Limb (tissue), 2 donors: ENCODE results near the gene DENND2A.
"Not testable (repeated sequence)": the region's sequence is repeated elsewhere in the genome, so short reads cannot be mapped to it uniquely, and the experiment has no call there.

Experiments used
- DNase-seq, 2 donors: peaks; one replicate each; pipeline ENCODE4 v3.0.0-alpha.2; 2016; ENCODE audit errors: extremely low spot score in 2 of 2

DENND2A gene

GRCh38 chr7:140512317-140513000 lies 128.2 kb downstream of the DENND2A start:
- peak in 1 of 2 donors; percentile 41 for DNase-seq

DNA sequence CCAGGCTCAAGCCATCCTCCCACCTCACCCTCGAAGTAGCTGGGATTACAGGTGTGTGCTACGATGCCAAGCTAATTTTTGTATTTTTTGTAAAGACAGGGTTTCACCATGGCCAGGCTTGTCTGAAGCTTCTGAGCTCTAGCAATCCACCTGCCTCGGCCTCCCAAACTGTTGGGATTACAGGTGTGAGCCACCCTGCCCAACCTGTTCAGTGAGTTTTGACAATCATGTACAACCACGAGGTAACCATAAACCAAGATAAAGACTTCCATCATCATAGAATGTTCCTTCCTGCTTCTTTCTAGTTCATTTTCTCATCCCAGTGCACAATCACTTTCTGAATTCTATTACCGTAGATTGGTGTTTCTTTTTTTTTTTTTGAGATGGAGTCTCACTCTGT lies 130.8 kb downstream of the DENND2A start:
- no peak for DNase-seq

DNA sequence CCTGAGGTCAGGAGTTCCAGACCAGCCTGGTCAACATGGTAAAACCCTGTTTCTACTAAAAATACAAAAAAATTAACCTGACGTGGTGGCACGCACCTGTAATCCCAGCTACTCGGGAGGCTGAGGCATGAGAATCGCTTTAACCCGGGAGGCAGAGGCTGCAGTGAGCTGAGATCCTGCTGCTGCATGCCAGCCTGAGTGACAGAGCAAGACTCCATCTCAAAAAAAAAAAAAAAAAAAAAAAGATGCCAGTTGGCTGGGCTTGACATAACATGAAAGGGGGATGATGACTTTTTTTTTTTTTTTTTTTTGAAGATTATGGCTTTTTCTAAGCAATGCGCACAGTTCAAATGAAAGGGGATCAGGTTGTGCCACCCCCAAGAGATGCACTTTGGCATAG lies 133.1 kb downstream of the DENND2A start:
- DNase-seq = not testable (repeated sequence)

- peak; percentile 35 to 47 for DNase-seq
These were observed 133.7 kb downstream of the DENND2A start for GRCh38 chr7:140506788-140507464.

GRCh38 chr7:140501966-140502365 lies 138.6 kb downstream of the DENND2A start:
- no peak for DNase-seq

GRCh38 chr7:140497807-140498206 lies 142.8 kb downstream of the DENND2A start:
- not testable (repeated sequence) for DNase-seq

DNA sequence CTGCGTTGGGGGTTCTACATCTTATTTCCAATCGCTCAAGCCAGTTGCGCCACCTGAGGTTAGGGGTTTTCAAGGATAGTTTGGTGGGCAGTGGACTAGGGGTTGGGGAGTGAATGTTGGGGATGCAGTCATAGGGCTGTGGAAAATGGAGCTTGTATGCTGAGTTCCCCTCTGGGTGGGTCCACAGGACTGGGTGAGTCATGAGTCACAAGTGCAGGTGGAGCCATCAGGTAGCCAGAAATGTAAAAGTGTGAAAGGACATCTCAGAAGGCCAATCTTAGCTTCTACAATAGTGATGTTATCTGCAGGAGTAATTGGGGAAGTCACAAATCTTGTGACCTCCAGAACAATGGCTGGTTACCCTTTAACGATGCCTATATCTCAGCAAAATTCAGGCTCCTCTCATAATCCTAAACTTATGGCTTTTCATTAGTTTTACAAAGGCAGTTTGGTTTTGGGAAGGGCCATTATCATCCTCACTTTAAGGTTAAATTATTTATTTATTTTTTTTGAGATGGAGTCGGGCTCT lies 143.3 kb downstream of the DENND2A start:
- DNase-seq = no peak

DNA sequence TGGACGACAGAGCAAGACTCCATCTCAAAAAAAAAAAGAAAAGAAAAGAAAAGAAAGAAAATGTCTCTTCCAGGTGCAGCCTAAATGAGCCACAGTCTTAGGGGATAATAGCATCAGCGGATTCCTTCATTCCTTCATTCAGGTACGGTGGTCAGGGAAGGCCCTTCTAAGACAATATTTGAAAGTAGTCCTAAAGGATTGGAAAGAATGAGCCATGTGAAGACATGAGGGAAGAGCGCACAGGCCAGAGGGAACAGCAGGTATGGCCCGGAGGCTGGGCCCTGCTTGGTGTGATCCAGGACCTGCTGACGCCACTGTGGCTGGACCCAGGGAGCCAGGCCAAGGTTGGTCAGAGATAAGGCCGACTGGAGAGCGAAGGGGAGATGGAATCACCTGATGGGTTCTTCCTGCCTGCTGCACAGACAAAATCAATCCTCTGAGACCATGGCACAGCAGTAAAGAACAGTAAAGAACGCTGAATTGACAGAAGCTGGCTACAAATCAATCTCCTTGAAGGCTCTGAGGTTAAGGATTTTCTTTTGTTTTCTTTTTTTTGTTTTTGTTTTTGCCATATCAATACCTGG lies 145.0 kb downstream of the DENND2A start:
- DNase-seq = no peak

- no peak for DNase-seq
These were observed 145.7 kb downstream of the DENND2A start for GRCh38 chr7:140494867-140495266.

GRCh38 chr7:140489026-140489359 lies 151.6 kb downstream of the DENND2A start:
- no peak for DNase-seq

- DNase-seq = no peak
These were observed 154.9 kb downstream of the DENND2A start for GRCh38 chr7:140485500-140486265.

- no peak for DNase-seq
These were observed 155.6 kb downstream of the DENND2A start for GRCh38 chr7:140484951-140485499.

- DNase-seq = no peak
These were observed 156.1 kb downstream of the DENND2A start for GRCh38 chr7:140484479-140484878.

- no peak for DNase-seq
These were observed 160.9 kb downstream of the DENND2A start for GRCh38 chr7:140479739-140480084.

GRCh38 chr7:140479062-140479738 lies 161.4 kb downstream of the DENND2A start, which contains the start of gene MKRN1:
TSS of gene MKRN1 (minus strand) at chr7:140479505. CDS start at chr7:140479344, 161 bp downstream.
- DNase-seq = peak; percentile 91 to 93

- peak; percentile 18 to 76 for DNase-seq
These were observed 162.2 kb downstream of the DENND2A start for GRCh38 chr7:140478246-140479061.

GRCh38 chr7:140476698-140477261 lies 163.8 kb downstream of the DENND2A start:
- no peak for DNase-seq

- peak; percentile 33 to 49 for DNase-seq
These were observed 164.8 kb downstream of the DENND2A start for GRCh38 chr7:140475747-140476333.
